Astrocyte of the hippocampus (primary cell): Measurements from ENCODE around the gene CHM.

Experiments used
- DNase-seq: peaks from one replicate; pipeline ENCODE4 v3.0.0; 2011; ENCODE audit warnings: low read depth, low spot score

Gene CHM

DNA sequence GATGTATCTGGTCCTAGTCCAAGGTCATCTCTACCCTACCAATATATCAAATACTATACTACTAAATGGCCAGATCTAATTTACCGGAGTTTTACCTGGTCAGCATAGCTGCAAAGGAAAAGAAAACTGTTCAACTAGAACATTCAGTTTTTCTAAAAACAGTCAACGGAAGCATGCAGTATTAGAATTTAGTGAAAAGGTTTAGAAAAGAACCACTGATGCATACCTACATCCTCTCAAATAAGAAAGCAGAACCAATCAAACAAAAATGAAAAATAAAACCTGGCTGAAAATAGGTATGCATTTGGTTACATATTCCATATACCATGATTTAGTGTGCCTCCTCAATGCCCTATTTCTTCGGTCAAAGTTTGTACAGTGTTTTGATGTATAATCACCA, 140.0 kb downstream of the CHM start:
- DNase-seq = no peak

DNA sequence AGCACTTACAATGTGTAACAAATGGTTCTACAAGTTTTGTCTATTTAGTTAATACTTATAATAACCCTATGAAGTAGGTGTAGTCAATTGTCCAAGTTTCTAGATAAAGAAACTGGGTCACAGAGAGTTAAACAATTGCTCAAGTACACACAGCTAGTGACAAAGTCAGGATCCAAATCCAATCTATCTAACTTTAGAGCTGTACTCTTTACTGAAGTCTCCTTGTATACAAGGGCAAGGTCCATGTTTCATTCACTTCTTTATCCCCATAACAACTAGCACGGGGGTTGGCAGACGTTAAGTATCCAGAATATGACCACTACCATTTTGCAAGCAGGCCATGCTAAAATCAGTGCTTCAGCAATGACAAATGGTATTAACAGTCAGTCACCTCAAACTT, 141.0 kb downstream of the CHM start:
- DNase-seq = no peak

DNA sequence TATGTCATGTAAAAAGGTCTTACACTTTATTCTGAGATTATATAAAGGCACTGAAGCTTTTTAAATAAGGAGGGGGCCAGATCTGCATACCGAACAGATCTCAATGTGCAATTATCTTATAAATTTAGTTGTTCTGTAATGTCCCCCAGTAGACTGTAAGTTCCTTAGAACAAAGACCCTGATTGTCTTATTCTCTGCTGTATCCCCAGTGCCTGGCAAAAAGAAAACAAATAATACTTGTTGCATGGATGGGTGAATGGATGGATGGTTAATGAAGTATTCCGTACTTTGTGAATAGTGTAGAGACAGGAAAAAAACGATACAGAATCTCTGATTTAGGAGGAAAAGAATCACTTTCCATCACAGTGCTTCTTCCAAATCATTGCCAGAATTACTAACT, 141.5 kb downstream of the CHM start:
- no peak for DNase-seq

DNA sequence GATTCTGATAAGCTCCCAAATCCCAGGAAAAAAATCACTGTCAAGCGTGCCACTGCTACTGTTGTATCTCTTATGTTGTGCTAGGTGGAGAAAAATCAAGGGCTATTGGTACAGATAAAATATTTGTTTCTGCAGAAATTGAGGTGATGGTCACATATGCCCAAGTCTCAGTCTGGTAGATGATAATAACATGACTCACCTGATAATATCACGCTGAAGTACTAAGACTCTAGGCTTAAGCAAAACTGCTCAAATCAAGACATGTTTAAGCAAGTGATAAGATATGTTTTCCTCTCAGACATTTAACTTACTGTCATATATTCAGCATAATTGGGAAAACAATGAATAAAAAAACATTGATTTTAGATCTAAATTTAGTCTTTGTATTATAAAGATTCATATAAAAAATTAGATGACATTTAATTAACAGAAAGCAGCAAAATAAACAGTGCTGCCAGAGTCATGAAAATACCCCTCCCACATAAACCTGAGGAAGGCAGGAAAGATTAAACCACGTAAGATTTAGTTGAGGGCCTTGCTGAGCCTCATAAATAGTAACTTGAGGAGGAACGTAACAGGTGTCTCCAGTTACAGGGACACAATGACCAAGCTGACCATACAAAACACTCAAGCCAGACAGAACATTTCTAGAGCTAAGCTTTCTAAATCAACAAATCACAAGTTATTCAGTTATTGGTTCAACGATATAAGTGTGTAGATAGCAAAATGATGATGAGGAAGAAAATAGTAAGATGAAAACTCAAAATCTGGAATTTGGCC, 143.5 kb downstream of the CHM start:
- DNase-seq = no peak

DNA sequence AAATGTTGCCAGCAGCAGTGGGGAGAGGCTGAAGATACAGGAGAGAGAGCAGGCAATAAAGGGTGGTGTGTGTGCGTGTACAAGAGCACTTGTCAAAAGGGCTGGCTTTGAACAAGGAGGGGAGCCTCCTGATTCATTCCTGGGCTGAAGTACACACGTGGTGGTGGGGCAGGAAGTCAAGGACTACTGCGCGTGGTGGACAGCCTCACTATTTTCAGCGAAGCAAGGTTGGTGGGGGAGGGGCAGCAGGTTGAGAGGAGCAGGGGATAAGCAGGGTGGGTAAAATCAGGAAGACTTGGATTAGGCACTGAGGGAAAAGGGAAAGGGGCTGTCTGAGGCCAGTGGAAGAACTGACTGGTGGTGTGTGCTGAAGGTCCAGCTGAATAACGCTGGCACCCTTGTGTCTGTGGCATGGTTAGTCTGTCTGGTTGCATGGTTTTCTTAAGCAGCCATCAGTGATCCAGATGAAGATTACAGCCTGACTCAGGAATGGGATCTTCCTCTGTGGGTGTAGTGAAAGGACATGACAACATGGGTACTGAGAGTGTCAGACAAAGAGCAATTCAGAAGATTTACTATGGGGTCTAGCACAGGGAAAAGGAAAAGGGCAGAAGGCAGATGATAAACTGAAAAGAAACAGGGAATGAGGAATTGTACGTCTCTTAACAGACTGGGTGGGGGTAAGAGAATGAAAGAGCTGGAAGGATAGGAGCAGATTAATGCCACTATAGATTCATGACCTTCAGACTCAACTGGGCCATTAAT, 149.8 kb downstream of the CHM start:
- DNase-seq = no peak

DNA sequence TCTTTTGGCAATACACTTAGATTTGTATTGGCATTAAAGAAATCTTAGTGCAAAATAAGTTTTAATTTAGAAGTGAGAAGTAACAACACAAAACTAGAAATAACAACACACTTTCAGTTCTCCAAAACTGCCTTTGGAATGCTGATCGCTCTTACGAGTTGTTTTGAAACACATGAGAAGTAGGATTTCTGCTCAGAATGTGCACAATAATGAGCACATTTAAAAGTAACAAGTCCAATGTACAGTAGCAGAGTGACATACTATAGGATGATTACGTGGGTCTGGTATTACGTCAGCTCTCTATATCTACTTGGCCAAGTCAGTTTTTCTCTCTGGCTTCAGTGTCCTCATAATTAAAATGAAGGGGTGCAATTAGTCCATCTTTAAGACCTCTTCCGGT, 164.8 kb downstream of the CHM start:
- DNase-seq = no peak

DNA sequence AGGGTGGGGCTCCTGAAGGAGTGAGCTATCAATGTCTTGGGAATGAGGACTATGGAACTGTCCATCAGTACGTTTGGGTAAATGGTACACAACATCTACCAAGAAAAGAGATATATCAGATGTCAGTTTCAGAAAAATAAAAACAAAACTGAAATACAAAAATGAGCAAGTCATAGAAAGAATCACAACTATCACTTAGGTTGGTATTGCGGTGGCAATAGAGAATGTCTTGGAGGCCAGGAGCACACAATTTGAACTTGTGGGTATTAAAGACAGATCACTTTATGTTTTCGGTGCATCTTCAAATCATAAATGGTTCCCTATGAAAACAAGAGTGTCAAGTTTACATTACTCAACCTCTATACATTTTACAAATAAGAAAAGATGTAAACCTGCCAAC, 176.8 kb downstream of the CHM start:
- DNase-seq = no peak

DNA sequence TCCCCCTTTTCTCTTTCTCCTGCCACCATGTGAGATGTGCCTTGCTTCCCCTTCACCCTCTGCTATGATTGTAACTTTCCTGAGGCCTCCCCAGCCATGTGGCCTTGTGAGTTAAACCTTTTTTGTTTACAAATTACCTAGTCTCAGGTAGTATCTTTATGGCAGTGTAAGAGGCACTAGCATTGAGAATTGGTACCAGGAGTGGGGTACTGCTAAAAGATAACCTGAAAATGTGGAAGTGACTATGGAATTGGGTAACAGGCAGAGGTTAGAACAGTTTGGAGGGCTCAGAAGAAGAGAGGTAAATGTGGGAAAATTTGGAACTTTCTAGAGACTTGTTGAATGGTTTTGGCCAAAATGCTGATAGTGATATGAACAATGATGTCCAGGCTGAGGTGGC, 182.0 kb downstream of the CHM start:
- DNase-seq = no peak

DNA sequence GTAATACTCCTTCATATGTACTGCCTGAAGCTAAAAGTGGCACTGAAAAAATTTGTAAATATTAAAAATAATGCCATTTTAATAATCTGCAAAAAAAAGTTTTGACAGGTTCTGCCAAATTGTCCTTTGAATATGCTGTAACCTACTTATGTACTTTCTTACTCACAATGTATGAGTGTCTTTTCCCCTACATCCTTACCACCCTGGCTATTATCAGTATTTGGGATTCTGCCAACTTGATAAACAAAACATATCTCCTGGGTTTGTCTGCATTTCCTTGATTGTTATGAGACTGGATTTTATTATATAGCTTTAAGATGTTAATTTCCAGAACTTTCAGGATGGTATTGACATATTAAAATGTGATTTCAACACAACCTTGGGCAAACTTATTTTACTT, 187.9 kb downstream of the CHM start:
- DNase-seq = no peak

DNA sequence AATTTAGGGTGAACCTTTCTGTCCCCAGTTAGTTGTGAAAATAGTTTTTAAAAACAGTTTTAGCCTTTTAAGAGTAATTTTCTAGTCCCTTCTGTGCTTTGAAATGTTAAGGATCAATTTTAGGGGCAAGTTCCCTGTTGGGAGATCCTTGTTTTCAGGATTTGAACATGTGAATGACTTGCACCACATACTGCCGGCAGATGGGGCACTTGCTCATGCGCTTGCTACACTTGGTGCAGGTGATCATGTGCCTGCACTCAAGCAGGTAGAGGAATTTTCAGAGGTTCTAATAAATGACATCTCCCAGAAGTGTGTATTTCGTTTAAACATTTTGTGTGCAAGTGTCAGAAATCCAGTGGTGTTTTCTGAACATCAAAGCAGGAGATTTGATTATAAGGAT, 195.9 kb downstream of the CHM start:
- DNase-seq = peak; percentile 8

DNA sequence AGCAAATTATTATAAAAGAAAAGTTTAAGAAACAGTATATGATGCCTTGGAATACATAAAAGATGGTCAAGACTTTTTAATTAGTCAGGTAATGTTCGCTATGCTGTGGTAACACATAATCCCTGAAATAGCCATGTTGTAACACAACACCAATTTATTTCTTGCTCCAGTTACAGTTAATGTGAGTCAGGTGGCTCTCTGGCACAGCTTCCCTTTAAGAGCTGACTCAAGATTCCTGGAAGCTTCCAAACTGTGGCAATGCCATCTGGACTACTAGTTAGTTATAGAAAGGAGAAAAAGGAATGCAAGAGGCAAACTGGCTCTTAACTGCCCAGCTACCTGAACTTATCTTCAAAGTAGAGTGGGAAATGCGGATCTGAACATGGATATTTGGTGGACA, 210.5 kb downstream of the CHM start:
- peak; percentile 18 for DNase-seq

DNA sequence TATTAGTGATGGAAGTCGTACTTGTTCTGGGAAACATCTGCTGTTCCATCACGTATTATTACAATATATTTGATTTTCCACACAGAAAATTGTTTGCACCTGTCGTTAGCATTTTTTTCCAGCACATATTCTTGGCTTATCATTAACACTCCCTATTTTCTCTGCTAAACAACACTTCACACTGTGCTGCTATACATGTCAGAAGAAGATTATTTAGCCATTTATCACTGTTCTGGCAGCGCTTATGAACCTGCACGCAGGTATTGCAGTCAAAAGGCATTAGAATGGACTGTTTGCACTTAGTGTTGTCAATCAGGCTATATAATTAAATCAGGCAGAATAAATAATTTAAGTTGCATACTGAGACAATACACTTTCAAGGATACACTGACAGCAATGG, 218.6 kb downstream of the CHM start:
- DNase-seq = no peak

DNA sequence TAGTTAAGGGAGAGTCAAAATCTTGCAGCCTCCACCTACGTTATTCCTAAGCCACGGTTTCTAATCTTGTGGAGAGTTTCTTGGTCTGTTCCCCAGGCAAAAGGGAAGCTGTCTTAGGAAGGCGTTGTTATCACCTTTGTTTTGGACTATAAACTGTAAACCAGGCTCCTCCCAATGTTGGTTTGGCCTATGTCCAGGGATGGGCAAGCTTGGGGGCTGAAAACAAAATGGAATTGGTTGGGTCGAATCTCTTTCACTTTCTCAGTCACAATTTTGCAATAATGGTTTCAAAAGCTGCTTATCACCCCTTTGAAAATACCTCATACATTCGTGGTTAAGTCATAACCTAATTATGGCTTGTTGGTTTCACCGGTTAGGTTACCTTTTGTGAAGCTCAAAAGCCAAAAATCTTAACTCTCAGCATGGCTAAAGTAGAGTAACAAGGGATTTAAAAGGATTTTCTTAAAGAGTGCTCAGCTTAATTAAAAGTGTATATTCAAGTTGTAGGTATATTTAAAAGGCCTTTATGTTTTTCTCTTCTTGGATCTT, 232.1 kb downstream of the CHM start:
- no peak for DNase-seq
